HFFc6 (cell line): Measurements from ENCODE around the gene ATP2C2. TPM values are rescaled to one million over a fixed set of nuclear protein-coding genes. Genes with fewer than 3 reads are reported as not detected.
"Not testable (repeated sequence)": the region's sequence is repeated elsewhere in the genome, so short reads cannot be mapped to it uniquely, and the experiment has no call there.

Experiments used
- DNase-seq: peaks from one replicate; pipeline ENCODE4 v3.0.0-alpha.2; 2018
- H3K27ac Mint-ChIP-seq: 2 replicates; pipeline ENCODE4 v1.8.0; 2020; ENCODE audit warnings: mild to moderate bottlenecking, mixed read lengths
- H3K27me3 Mint-ChIP-seq: 2 replicates; pipeline ENCODE4 v1.8.0; 2021; ENCODE audit warnings: mild to moderate bottlenecking, moderate library complexity, mixed read lengths; ENCODE audit not compliant: insufficient read depth
- H3K36me3 Mint-ChIP-seq: 2 replicates; pipeline ENCODE4 v1.8.0; 2021; ENCODE audit warnings: low read depth, mixed read lengths
- H3K4me1 Mint-ChIP-seq: 2 replicates; pipeline ENCODE4 v1.8.0; 2020; ENCODE audit warnings: low read depth, mixed read lengths
- H3K4me3 Mint-ChIP-seq: 2 replicates; pipeline ENCODE4 v1.8.0; 2020; ENCODE audit warnings: mild to moderate bottlenecking, moderate library complexity, mixed read lengths
- H3K9me3 Mint-ChIP-seq: 2 replicates; pipeline ENCODE4 v1.8.0; 2020; ENCODE audit warnings: mild to moderate bottlenecking, mixed read lengths
- CTCF ChIP-seq: fragments of 200-600 bp; sonication (generic); IDR thresholded peaks from 2 replicates; pipeline ENCODE4 v1.5.0; 2021; ENCODE audit warnings: antibody characterized with exemption, mild to moderate bottlenecking
- total RNA-seq, 6 experiments: library from RNA; stranded (reverse); fragmentation: NEBNext Ultra II Directional; extraction: Animal tissue kit (Norgen Biotek cat#: 25700); gene quantifications; 2 replicates in 1 of 6; 3 replicates in 5 of 6; pipeline ENCODE4 v1.2.3, GENCODE V29; 2021

ATP2C2 gene
- total RNA-seq, 6 experiments from 2014 or later = not detected

GRCh38 chr16:84448444-84448843 lies 80.1 kb downstream of the ATP2C2 start:
- H3K27me3 Mint-ChIP-seq = peaks cover 16% of the 10 kb centered on the region
- no peak for DNase-seq
- H3K4me1 Mint-ChIP-seq = peaks cover 6% of the 10 kb centered on the region
- TF ChIP-seq CTCF = no peak
- H3K4me3 Mint-ChIP-seq = no peak overlapping the region
- H3K36me3 Mint-ChIP-seq = no peaks in the 10 kb centered on the region
- no peaks in the 10 kb centered on the region for H3K9me3 Mint-ChIP-seq
- H3K27ac Mint-ChIP-seq = no peak overlapping the region

- H3K4me1 Mint-ChIP-seq = peaks cover 6% of the 10 kb centered on the region
- H3K9me3 Mint-ChIP-seq = no peaks in the 10 kb centered on the region
- no peak overlapping the region for H3K4me3 Mint-ChIP-seq
- no peaks in the 10 kb centered on the region for H3K36me3 Mint-ChIP-seq
- no peak for TF ChIP-seq CTCF
- DNase-seq = no peak
- no peak overlapping the region for H3K27ac Mint-ChIP-seq
- H3K27me3 Mint-ChIP-seq = peaks cover 10% of the 10 kb centered on the region
These were observed 81.1 kb downstream of the ATP2C2 start for GRCh38 chr16:84449156-84450140.

- Mint-ChIP-seq H3K27me3 (peaks cover 10% of the 10 kb centered on the region), H3K27ac (no peak overlapping the region), H3K9me3 (no peaks in the 10 kb centered on the region), H3K36me3 (no peaks in the 10 kb centered on the region), H3K4me1 (peaks cover 6% of the 10 kb centered on the region), H3K4me3 (no peak overlapping the region)
- DNase-seq = no peak
- no peak for TF ChIP-seq CTCF
These were observed 82.0 kb downstream of the ATP2C2 start for GRCh38 chr16:84450176-84450865.

GRCh38 chr16:84451010-84451676 lies 82.8 kb downstream of the ATP2C2 start:
- not testable (repeated sequence) for H3K27me3 Mint-ChIP-seq, H3K4me1 Mint-ChIP-seq, DNase-seq, H3K36me3 Mint-ChIP-seq, H3K27ac Mint-ChIP-seq, H3K4me3 Mint-ChIP-seq, H3K9me3 Mint-ChIP-seq

GRCh38 chr16:84451781-84452180 lies 83.4 kb downstream of the ATP2C2 start:
- Mint-ChIP-seq H3K4me1 (no peaks in the 10 kb centered on the region), H3K4me3 (no peak overlapping the region), H3K9me3 (no peaks in the 10 kb centered on the region), H3K27ac (no peak overlapping the region), H3K36me3 (no peaks in the 10 kb centered on the region), H3K27me3 (peaks cover 8% of the 10 kb centered on the region)
- no peak for TF ChIP-seq CTCF
- no peak for DNase-seq
